Stimulated activated CD8-positive, alpha-beta memory T cell treated with anti-CD3 and anti-CD28 coated beads, Interleukin-12 subunit alpha, Interleukin-12 subunit beta, amount 100 ng/mL, for 4 hours (primary cell): ENCODE data around the gene FLT3LG.
A peak's percentile ranks its signal among the peaks of the same experiment; 100 is the strongest.
"Not testable (repeated sequence)": the region's sequence is repeated elsewhere in the genome, so short reads cannot be mapped to it uniquely, and the experiment has no call there.

ENCODE experiments used
- DNase-seq: peaks from one replicate; pipeline ENCODE4 v3.0.0-alpha.2; 2020; ENCODE audit warnings: low read depth

The FLT3LG gene

GRCh38 chr19:49461656-49462055, 12.4 kb upstream of the FLT3LG start:
- DNase-seq = no peak

- DNase-seq = no peak
These were observed 11.5 kb upstream of the FLT3LG start for GRCh38 chr19:49462492-49462891.

- no peak for DNase-seq
These were observed 9.9 kb upstream of the FLT3LG start for GRCh38 chr19:49463960-49464740.

GRCh38 chr19:49465371-49465770, 8.6 kb upstream of the FLT3LG start:
- DNase-seq = no peak

- DNase-seq = no peak
These were observed 5.8 kb upstream of the FLT3LG start for GRCh38 chr19:49468199-49468598.

- peak; percentile 60 for DNase-seq
These were observed 5.1 kb upstream of the FLT3LG start for GRCh38 chr19:49468746-49469447.

GRCh38 chr19:49469828-49470614, 4.0 kb upstream of the FLT3LG start:
- DNase-seq = peak; percentile 73

- no peak for DNase-seq
These were observed 3.4 kb upstream of the FLT3LG start for GRCh38 chr19:49470615-49470978.

- no peak for DNase-seq
These were observed 1.1 kb upstream of the FLT3LG start for GRCh38 chr19:49472936-49473335.

GRCh38 chr19:49473501-49473867, 531 bp upstream of the FLT3LG start:
- not testable (repeated sequence) for DNase-seq

GRCh38 chr19:49474542-49474924, 518 bp downstream of the FLT3LG start:
- DNase-seq = no peak

- DNase-seq = no peak
These were observed 1.3 kb downstream of the FLT3LG start for GRCh38 chr19:49475191-49475917.

- no peak for DNase-seq
These were observed 2.2 kb downstream of the FLT3LG start for GRCh38 chr19:49475995-49476880.

- no peak for DNase-seq
These were observed 6.1 kb downstream of the FLT3LG start for GRCh38 chr19:49479975-49480628.

- no peak for DNase-seq
These were observed 7.1 kb downstream of the FLT3LG start for GRCh38 chr19:49481020-49481683.

GRCh38 chr19:49486232-49486631, 12.2 kb downstream of the FLT3LG start:
- DNase-seq = no peak

GRCh38 chr19:49486710-49487276, 12.8 kb downstream of the FLT3LG start:
- DNase-seq = no peak

- DNase-seq = peak; percentile 99
These were observed 13.4 kb downstream of the FLT3LG start, which contains the start of gene RPL13A for GRCh38 chr19:49487277-49488045. Gene RPL13A, plus strand, starts transcription at chr19:49487608. Its CDS starts 22 bp downstream, at chr19:49487630.
